ENCODE data around the gene IL1A. TPM values are rescaled to one million over a fixed set of nuclear protein-coding genes. Genes with fewer than 3 reads are reported as not detected.

The IL1A gene
- total RNA-seq, 1 donor from 2014 or later = 0.43 TPM

- H3K4me1 Mint-ChIP-seq (ENCODE audit: low read depth, unreplicated experiment) = peaks cover 28% of the 10 kb centered on the region
Observed at GRCh38 chr2:112814278-112814677, 30.0 kb upstream of the IL1A start.

GRCh38 chr2:112813280-112813966 lies 29.1 kb upstream of the IL1A start:
- Histone ChIP-seq H3K27ac (ENCODE audit: low read depth, low read length) (peak overlapping the region; percentile 94), H3K4me2 (ENCODE audit: low read length) (no peak overlapping the region), H3K27me3 (ENCODE audit: insufficient read depth, low read length) (no peaks in the 10 kb centered on the region), H4K20me1 (ENCODE audit: insufficient read depth, low read length) (no peaks in the 10 kb centered on the region), H3K4me3 (ENCODE audit: insufficient read depth, low read depth, low read length) (no peak overlapping the region), H3K9ac (ENCODE audit: low read length) (peak overlapping the region; percentile 79), H3K9me3 (ENCODE audit: insufficient read depth, low read depth, low read length) (no peaks in the 10 kb centered on the region), H3K36me3 (ENCODE audit: insufficient read depth, low read length) (no peaks in the 10 kb centered on the region), H3K79me2 (ENCODE audit: insufficient read depth, low read length) (no peaks in the 10 kb centered on the region), H3K4me1 (ENCODE audit: insufficient read depth, low read length) (peaks cover 33% of the 10 kb centered on the region), H2AFZ (ENCODE audit: low read depth, low read length) (no peak overlapping the region)
- H3K4me3 Mint-ChIP-seq (ENCODE audit: unreplicated experiment) = no peak overlapping the region
- no peaks in the 10 kb centered on the region for H3K36me3 Mint-ChIP-seq (ENCODE audit: low read depth, unreplicated experiment)
- H3K9me3 Mint-ChIP-seq (ENCODE audit: unreplicated experiment) = peaks cover 4% of the 10 kb centered on the region
- DNase-seq (ENCODE audit: low read depth) = no peak
- peaks cover 28% of the 10 kb centered on the region for H3K4me1 Mint-ChIP-seq (ENCODE audit: low read depth, unreplicated experiment)
- TF ChIP-seq EZH2 (IDR thresholded peaks at IDR 0.05; ENCODE audit: insufficient read depth, low read length) (no peak), CTCF (IDR thresholded peaks at IDR 0.05; ENCODE audit: insufficient read depth, low read depth, low read length) (no peak)
- H3K27ac Mint-ChIP-seq (ENCODE audit: unreplicated experiment) = peak overlapping the region; percentile 34
- no peak for FAIRE-seq
- H3K27me3 Mint-ChIP-seq (ENCODE audit: low read depth, unreplicated experiment) = no peaks in the 10 kb centered on the region

More at GRCh38 chr2:112814278-112814677, 30.0 kb upstream of the IL1A start:
- Histone ChIP-seq H3K9me3 (ENCODE audit: insufficient read depth, low read depth, low read length) (no peaks in the 10 kb centered on the region), H3K27me3 (ENCODE audit: insufficient read depth, low read length) (no peaks in the 10 kb centered on the region), H3K4me3 (ENCODE audit: insufficient read depth, low read depth, low read length) (no peak overlapping the region), H2AFZ (ENCODE audit: low read depth, low read length) (peak overlapping the region; percentile 19), H3K4me1 (ENCODE audit: insufficient read depth, low read length) (peaks cover 33% of the 10 kb centered on the region), H3K9ac (ENCODE audit: low read length) (no peak overlapping the region), H3K4me2 (ENCODE audit: low read length) (peak overlapping the region; percentile 25), H3K27ac (ENCODE audit: low read depth, low read length) (no peak overlapping the region), H3K79me2 (ENCODE audit: insufficient read depth, low read length) (no peaks in the 10 kb centered on the region), H3K36me3 (ENCODE audit: insufficient read depth, low read length) (no peaks in the 10 kb centered on the region), H4K20me1 (ENCODE audit: insufficient read depth, low read length) (no peaks in the 10 kb centered on the region)
- Mint-ChIP-seq H3K9me3 (ENCODE audit: unreplicated experiment) (peaks cover 4% of the 10 kb centered on the region), H3K27me3 (ENCODE audit: low read depth, unreplicated experiment) (no peaks in the 10 kb centered on the region), H3K27ac (ENCODE audit: unreplicated experiment) (peak overlapping the region; percentile 86), H3K4me3 (ENCODE audit: unreplicated experiment) (no peak overlapping the region), H3K36me3 (ENCODE audit: low read depth, unreplicated experiment) (no peaks in the 10 kb centered on the region)
- TF ChIP-seq CTCF (IDR thresholded peaks at IDR 0.05; ENCODE audit: insufficient read depth, low read depth, low read length) = no peak
- no peak for TF ChIP-seq EZH2 (IDR thresholded peaks at IDR 0.05; ENCODE audit: insufficient read depth, low read length)
- DNase-seq (ENCODE audit: low read depth) (no peak), FAIRE-seq (no peak)

All from astrocyte (in vitro differentiated cells and primary cell).